OCI-LY3 (cell line): Measurements from ENCODE around the gene FBRSL1.

Experiments used
- H2AFZ ChIP-seq: fragments of 200-600, 300-600 bp; shearing (Covaris generic); 2 replicates; pipeline ENCODE4 v1.6.0; 2014; ENCODE audit warnings: antibody characterized with exemption, low read depth, low read length
- H3K27ac ChIP-seq: fragments of 200-600, 300-600 bp; sonication (generic); 2 replicates; pipeline ENCODE4 v1.5.1; 2014; ENCODE audit warnings: mild to moderate bottlenecking, low read length, moderate library complexity, mixed read lengths
- H3K27me3 ChIP-seq: fragments of 200-600, 300-600 bp; sonication (generic); 2 replicates; pipeline ENCODE4 v1.6.1; 2014; ENCODE audit warnings: low read depth, low read length, mixed read lengths
- H3K36me3 ChIP-seq: fragments of 200-600, 300-600 bp; sonication (generic); replicated peaks from 2 replicates; pipeline ENCODE3; 2014; ENCODE audit warnings: low read depth, low read length, mixed read lengths
- H3K4me1 ChIP-seq: fragments of 300-600, 200-600 bp; sonication (generic); 2 replicates; pipeline ENCODE4 v1.6.1; 2014; ENCODE audit warnings: low read length, mixed read lengths
- H3K4me2 ChIP-seq: fragments of 200-600, 300-600 bp; sonication (generic); 2 replicates; pipeline ENCODE4 v1.6.1; 2014; ENCODE audit warnings: low read length, mixed read lengths
- H3K4me3 ChIP-seq: fragments of 300-600, 200-600 bp; sonication (generic); 2 replicates; pipeline ENCODE4 v1.5.1; 2014; ENCODE audit warnings: antibody characterized with exemption, mild to moderate bottlenecking, low read length, moderate library complexity
- H3K79me2 ChIP-seq: fragments of 300-600, 200-600 bp; shearing (Covaris generic); 2 replicates; pipeline ENCODE4 v1.6.1; 2014; ENCODE audit warnings: mild to moderate bottlenecking, low read length, mixed read lengths
- H3K9ac ChIP-seq: fragments of 300-600, 200-600 bp; shearing (Covaris generic); 2 replicates; pipeline ENCODE4 v1.6.0; 2014; ENCODE audit warnings: mild to moderate bottlenecking, low read length, moderate library complexity
- H3K9me3 ChIP-seq: fragments of 200-600, 300-600 bp; shearing (Covaris generic); 2 replicates; pipeline ENCODE4 v1.6.1; 2014; ENCODE audit warnings: low read length, mixed read lengths; ENCODE audit not compliant: insufficient read depth
- H4K20me1 ChIP-seq: fragments of 200-600, 300-600 bp; sonication (generic); 2 replicates; pipeline ENCODE4 v1.6.1; 2016; ENCODE audit warnings: low read length, mixed read lengths; ENCODE audit not compliant: insufficient read depth
- EZH2phosphoT487 ChIP-seq: fragments of 200-600 bp; shearing (Covaris generic); IDR thresholded peaks from 2 replicates; pipeline ENCODE4 v1.6.1; 2018; ENCODE audit warnings: antibody characterized with exemption, mixed run types, low read depth
- TF ChIP-seq, protein P1 (sequence below): fragments of 200-600, 300-600 bp; sonication (generic); IDR thresholded peaks from 2 replicates; pipeline ENCODE4 v1.5.1; 2014; ENCODE audit warnings: antibody characterized with exemption, low read length, low read depth

FBRSL1 gene

DNA sequence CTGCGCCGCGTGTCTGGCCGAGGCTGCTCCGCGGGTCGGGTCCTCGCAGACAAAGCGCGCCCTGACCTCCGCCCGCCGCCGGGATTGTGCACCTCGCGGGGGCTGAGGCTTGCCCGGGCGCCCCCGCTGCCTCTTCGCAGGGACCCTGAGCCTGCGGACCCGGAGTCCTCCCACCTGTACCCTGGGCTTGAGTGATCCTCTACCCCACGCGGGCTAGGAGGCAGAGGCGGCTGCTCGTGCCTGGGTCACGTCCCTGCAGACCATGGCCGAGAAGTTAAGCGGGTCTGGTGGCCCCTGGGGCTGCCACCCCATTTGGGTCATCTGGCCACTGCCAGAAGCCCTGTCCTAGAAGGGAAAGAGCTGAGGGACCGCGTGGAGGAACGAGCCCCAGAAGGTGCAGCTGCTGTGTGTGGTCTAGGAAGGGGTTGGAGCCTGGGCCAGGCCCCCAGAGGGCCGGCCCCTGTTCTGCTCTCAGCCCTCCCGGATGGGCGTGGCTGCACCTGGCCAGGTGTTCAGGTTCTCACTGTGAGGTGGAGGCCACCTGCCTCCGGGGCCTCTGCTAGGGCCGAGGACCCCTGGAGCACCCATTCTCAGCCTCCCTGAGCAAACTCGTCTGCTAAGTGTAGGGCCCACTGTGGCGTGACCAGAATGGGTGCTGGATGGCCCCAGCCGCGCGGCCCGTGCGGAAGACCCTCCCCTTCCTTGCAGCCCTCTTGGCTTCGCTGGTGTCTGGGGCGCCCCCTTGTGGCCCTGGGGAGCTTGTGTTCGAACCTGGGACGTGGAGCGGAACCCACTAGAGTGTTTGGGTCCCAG, 70.9 kb downstream of the FBRSL1 start:
- H3K4me1 ChIP-seq: peaks cover 14% of the 10 kb centered on the region
- H3K79me2 ChIP-seq: peaks cover 56% of the 10 kb centered on the region
- peaks cover 38% of the 10 kb centered on the region for H4K20me1 ChIP-seq
- TF ChIP-seq, protein P1, sequence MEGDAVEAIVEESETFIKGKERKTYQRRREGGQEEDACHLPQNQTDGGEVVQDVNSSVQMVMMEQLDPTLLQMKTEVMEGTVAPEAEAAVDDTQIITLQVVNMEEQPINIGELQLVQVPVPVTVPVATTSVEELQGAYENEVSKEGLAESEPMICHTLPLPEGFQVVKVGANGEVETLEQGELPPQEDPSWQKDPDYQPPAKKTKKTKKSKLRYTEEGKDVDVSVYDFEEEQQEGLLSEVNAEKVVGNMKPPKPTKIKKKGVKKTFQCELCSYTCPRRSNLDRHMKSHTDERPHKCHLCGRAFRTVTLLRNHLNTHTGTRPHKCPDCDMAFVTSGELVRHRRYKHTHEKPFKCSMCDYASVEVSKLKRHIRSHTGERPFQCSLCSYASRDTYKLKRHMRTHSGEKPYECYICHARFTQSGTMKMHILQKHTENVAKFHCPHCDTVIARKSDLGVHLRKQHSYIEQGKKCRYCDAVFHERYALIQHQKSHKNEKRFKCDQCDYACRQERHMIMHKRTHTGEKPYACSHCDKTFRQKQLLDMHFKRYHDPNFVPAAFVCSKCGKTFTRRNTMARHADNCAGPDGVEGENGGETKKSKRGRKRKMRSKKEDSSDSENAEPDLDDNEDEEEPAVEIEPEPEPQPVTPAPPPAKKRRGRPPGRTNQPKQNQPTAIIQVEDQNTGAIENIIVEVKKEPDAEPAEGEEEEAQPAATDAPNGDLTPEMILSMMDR: peak; percentile 87
- no peak for TF ChIP-seq EZH2phosphoT487
- H3K4me2 ChIP-seq: peak overlapping the region; percentile 83
- H3K27ac ChIP-seq: peak overlapping the region; percentile 54
- H3K27me3 ChIP-seq: no peaks in the 10 kb centered on the region
- H2AFZ ChIP-seq: no peak overlapping the region
- peaks cover 8% of the 10 kb centered on the region for H3K36me3 ChIP-seq
- H3K9ac ChIP-seq: peak overlapping the region; percentile 84
- H3K9me3 ChIP-seq: no peaks in the 10 kb centered on the region
- H3K4me3 ChIP-seq: peak overlapping the region; percentile 85
